ENCODE measurements around the gene PRXL2A. TPM values are rescaled to one million over a fixed set of nuclear protein-coding genes. Genes with fewer than 3 reads are reported as not detected.

PRXL2A gene
- total RNA-seq, 1 donor from 2014 or later: 29.9 TPM

DNA sequence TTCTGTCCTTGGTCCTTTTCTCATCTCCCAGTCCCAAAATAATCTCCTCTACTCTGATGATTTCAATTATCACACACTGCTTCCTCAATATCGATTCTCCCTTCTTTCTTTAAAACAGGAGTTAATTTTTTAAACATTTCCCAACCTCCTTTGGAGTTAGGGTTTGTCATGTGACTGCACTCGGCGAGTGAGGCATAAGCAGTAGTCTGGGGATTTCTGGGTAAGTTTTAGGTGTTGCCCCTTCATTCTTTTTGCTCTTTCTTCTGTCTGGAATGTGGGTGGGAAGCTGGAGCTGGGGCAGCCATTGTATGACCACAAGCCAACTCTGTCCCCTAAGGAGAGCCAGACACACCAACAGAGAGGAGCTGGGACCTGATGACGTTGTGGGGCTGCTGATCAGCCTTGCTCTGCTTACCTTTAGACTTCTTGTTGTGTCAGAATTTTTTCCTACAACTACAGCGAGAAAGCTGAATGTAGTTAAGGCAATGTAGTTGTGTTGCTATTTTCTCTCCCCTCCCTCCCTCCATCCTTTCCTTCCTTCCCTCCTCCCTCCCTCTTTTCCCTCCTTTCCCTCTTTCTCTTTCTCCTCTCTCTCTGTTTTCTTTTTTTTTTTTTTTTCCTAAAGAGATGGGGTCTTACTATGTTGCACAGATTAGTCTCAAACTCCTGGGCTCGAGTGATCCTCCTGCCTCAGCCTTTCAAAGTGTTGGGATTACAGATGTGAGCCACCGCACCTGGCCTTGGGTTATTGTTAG lies 39.3 kb downstream of the PRXL2A start:
- H3K27ac ChIP-seq (ENCODE audit: low read depth, low read length): no peak overlapping the region
- H3K4me1 ChIP-seq (ENCODE audit: insufficient read depth, low read length): peaks cover 5% of the 10 kb centered on the region
- H4K20me1 ChIP-seq (ENCODE audit: insufficient read depth, low read length): no peaks in the 10 kb centered on the region
- H3K9ac ChIP-seq (ENCODE audit: low read length): no peak overlapping the region
- H3K9me3 ChIP-seq (ENCODE audit: insufficient read depth, low read depth, low read length): no peaks in the 10 kb centered on the region
- no peaks in the 10 kb centered on the region for H3K79me2 ChIP-seq (ENCODE audit: insufficient read depth, low read length)
- DNase-seq (ENCODE audit: low read depth): no peak
- Mint-ChIP-seq H3K4me1 (ENCODE audit: low read depth, unreplicated experiment) (peaks cover 19% of the 10 kb centered on the region), H3K36me3 (ENCODE audit: low read depth, unreplicated experiment) (no peaks in the 10 kb centered on the region), H3K27me3 (ENCODE audit: low read depth, unreplicated experiment) (no peaks in the 10 kb centered on the region), H3K4me3 (ENCODE audit: unreplicated experiment) (no peak overlapping the region), H3K27ac (ENCODE audit: unreplicated experiment) (no peak overlapping the region), H3K9me3 (ENCODE audit: unreplicated experiment) (no peaks in the 10 kb centered on the region)
- no peak overlapping the region for H3K4me3 ChIP-seq (ENCODE audit: insufficient read depth, low read depth, low read length)
- H3K4me2 ChIP-seq (ENCODE audit: low read length): no peak overlapping the region
- no peak for FAIRE-seq
- H3K36me3 ChIP-seq (ENCODE audit: insufficient read depth, low read length): no peaks in the 10 kb centered on the region
- H3K27me3 ChIP-seq (ENCODE audit: insufficient read depth, low read length): no peaks in the 10 kb centered on the region
- H2AFZ ChIP-seq (ENCODE audit: low read depth, low read length): no peak overlapping the region
- TF ChIP-seq EZH2 (IDR thresholded peaks at IDR 0.05; ENCODE audit: insufficient read depth, low read length): no peak
- TF ChIP-seq, protein P1, sequence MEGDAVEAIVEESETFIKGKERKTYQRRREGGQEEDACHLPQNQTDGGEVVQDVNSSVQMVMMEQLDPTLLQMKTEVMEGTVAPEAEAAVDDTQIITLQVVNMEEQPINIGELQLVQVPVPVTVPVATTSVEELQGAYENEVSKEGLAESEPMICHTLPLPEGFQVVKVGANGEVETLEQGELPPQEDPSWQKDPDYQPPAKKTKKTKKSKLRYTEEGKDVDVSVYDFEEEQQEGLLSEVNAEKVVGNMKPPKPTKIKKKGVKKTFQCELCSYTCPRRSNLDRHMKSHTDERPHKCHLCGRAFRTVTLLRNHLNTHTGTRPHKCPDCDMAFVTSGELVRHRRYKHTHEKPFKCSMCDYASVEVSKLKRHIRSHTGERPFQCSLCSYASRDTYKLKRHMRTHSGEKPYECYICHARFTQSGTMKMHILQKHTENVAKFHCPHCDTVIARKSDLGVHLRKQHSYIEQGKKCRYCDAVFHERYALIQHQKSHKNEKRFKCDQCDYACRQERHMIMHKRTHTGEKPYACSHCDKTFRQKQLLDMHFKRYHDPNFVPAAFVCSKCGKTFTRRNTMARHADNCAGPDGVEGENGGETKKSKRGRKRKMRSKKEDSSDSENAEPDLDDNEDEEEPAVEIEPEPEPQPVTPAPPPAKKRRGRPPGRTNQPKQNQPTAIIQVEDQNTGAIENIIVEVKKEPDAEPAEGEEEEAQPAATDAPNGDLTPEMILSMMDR (IDR thresholded peaks at IDR 0.05; ENCODE audit: insufficient read depth, low read depth, low read length): no peak

DNA sequence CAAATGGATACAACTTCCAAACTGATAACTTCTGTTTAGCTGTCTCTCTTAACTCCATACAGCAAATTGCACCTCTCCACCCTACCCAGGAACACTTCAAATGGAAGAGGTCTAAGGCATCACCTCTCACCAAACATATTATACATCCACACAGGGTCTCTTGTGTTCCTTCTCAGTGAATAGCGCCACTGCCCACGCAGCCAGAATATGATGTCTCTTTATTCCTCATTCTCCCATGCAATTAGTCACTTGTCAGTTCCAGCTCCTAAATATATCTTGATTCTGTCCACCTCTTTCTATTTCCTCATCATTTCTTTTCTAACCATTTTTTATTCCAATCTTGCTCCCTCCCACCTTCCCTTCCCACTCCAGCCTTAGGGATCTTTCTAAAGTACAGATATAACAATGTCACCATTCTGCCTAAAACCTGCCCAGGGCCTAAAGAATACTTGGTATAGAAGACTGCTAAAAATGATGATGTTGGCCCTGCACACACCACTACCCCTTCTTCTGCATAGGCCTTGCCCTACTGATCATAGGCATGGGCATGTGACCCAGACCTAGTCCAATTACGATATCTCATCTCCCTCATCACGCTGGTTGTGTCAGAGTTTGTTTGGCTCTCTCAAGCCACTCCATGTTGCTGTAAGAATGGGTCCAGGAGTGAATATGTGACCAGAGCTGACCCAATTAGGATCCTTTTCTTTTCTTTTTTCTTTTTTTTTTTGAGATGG lies 40.0 kb downstream of the PRXL2A start:
- H3K9me3 Mint-ChIP-seq (ENCODE audit: unreplicated experiment): no peaks in the 10 kb centered on the region
- no peaks in the 10 kb centered on the region for H3K79me2 ChIP-seq (ENCODE audit: insufficient read depth, low read length)
- H3K36me3 ChIP-seq (ENCODE audit: insufficient read depth, low read length): no peaks in the 10 kb centered on the region
- H3K4me3 Mint-ChIP-seq (ENCODE audit: unreplicated experiment): no peak overlapping the region
- H3K27me3 Mint-ChIP-seq (ENCODE audit: low read depth, unreplicated experiment): no peaks in the 10 kb centered on the region
- TF ChIP-seq EZH2 (IDR thresholded peaks at IDR 0.05; ENCODE audit: insufficient read depth, low read length): no peak
- TF ChIP-seq, protein P1 (IDR thresholded peaks at IDR 0.05; ENCODE audit: insufficient read depth, low read depth, low read length): no peak
- H3K9ac ChIP-seq (ENCODE audit: low read length): no peak overlapping the region
- H3K9me3 ChIP-seq (ENCODE audit: insufficient read depth, low read depth, low read length): no peaks in the 10 kb centered on the region
- H3K4me2 ChIP-seq (ENCODE audit: low read length): no peak overlapping the region
- no peak overlapping the region for H3K27ac Mint-ChIP-seq (ENCODE audit: unreplicated experiment)
- H4K20me1 ChIP-seq (ENCODE audit: insufficient read depth, low read length): no peaks in the 10 kb centered on the region
- no peaks in the 10 kb centered on the region for H3K36me3 Mint-ChIP-seq (ENCODE audit: low read depth, unreplicated experiment)
- FAIRE-seq: no peak
- H3K4me1 Mint-ChIP-seq (ENCODE audit: low read depth, unreplicated experiment): peaks cover 23% of the 10 kb centered on the region
- H3K27ac ChIP-seq (ENCODE audit: low read depth, low read length): no peak overlapping the region
- H2AFZ ChIP-seq (ENCODE audit: low read depth, low read length): no peak overlapping the region
- peaks cover 8% of the 10 kb centered on the region for H3K4me1 ChIP-seq (ENCODE audit: insufficient read depth, low read length)
- no peak for DNase-seq (ENCODE audit: low read depth)
- no peak overlapping the region for H3K4me3 ChIP-seq (ENCODE audit: insufficient read depth, low read depth, low read length)
- no peaks in the 10 kb centered on the region for H3K27me3 ChIP-seq (ENCODE audit: insufficient read depth, low read length)
